HG03103 (cell line): ENCODE data around the gene TTYH1.

Source experiments
- ATAC-seq: cut with Tn5 transposase; IDR thresholded peaks from one replicate; pipeline ENCODE4 v1.9.1; 2021; ENCODE audit warnings: low read depth; ENCODE audit not compliant: unreplicated experiment

Gene TTYH1

GRCh38 chr19:54391589-54392061 is 23.6 kb upstream of the TTYH1 start:
- ATAC-seq = no peak

GRCh38 chr19:54392105-54392504 is 23.2 kb upstream of the TTYH1 start:
- no peak for ATAC-seq

GRCh38 chr19:54393381-54393780 is 21.9 kb upstream of the TTYH1 start:
- no peak for ATAC-seq

- no peak for ATAC-seq
These were observed 19.6 kb upstream of the TTYH1 start for GRCh38 chr19:54395685-54396084.

GRCh38 chr19:54399189-54399588 is 16.1 kb upstream of the TTYH1 start:
- no peak for ATAC-seq

GRCh38 chr19:54400913-54401312 is 14.4 kb upstream of the TTYH1 start:
- no peak for ATAC-seq

GRCh38 chr19:54403054-54403453 is 12.2 kb upstream of the TTYH1 start:
- no peak for ATAC-seq

- ATAC-seq = no peak
These were observed 9.6 kb upstream of the TTYH1 start for GRCh38 chr19:54405628-54406027.

- ATAC-seq = no peak
These were observed 7.5 kb upstream of the TTYH1 start for GRCh38 chr19:54407780-54408179.

GRCh38 chr19:54408456-54409026 is 6.7 kb upstream of the TTYH1 start:
- no peak for ATAC-seq

GRCh38 chr19:54411033-54411432 is 4.2 kb upstream of the TTYH1 start:
- ATAC-seq = no peak

- no peak for ATAC-seq
These were observed 2.4 kb upstream of the TTYH1 start for GRCh38 chr19:54412877-54413276.

- no peak for ATAC-seq
These were observed 1.1 kb upstream of the TTYH1 start for GRCh38 chr19:54414156-54414555.

- ATAC-seq = no peak
These were observed 823 bp downstream of the TTYH1 start for GRCh38 chr19:54415901-54416673.

- no peak for ATAC-seq
These were observed 1.6 kb downstream of the TTYH1 start for GRCh38 chr19:54416695-54417491.

GRCh38 chr19:54418030-54418929 is 3.0 kb downstream of the TTYH1 start:
- no peak for ATAC-seq

- no peak for ATAC-seq
These were observed 3.9 kb downstream of the TTYH1 start for GRCh38 chr19:54418930-54419800.

- no peak for ATAC-seq
These were observed 4.8 kb downstream of the TTYH1 start for GRCh38 chr19:54420068-54420382.

- no peak for ATAC-seq
These were observed 5.3 kb downstream of the TTYH1 start for GRCh38 chr19:54420383-54421168.
